ENCODE measurements around the gene NME9.

NME9 gene

GRCh38 chr3:138332472-138333073 lies 2.9 kb upstream of the NME9 start:
- DNase-seq (ENCODE audit: low read depth), result no peak

- DNase-seq (ENCODE audit: low read depth), result no peak
Observed at GRCh38 chr3:138331143-138331894, 1.7 kb upstream of the NME9 start.

- no peak for DNase-seq (ENCODE audit: low read depth)
Observed at GRCh38 chr3:138329984-138330293, 288 bp upstream of the NME9 start.

GRCh38 chr3:138328341-138328740 lies 1.3 kb downstream of the NME9 start:
- no peak for DNase-seq (ENCODE audit: low read depth)

GRCh38 chr3:138327831-138328230 lies 1.8 kb downstream of the NME9 start:
- DNase-seq (ENCODE audit: low read depth), result no peak

GRCh38 chr3:138326866-138327595 lies 2.6 kb downstream of the NME9 start:
- no peak for DNase-seq (ENCODE audit: low read depth)

- no peak for DNase-seq (ENCODE audit: low read depth)
Observed at GRCh38 chr3:138325990-138326389, 3.7 kb downstream of the NME9 start.

GRCh38 chr3:138323971-138324370 lies 5.7 kb downstream of the NME9 start:
- DNase-seq (ENCODE audit: low read depth), result no peak

- no peak for DNase-seq (ENCODE audit: low read depth)
Observed at GRCh38 chr3:138317687-138318086, 12.0 kb downstream of the NME9 start.

GRCh38 chr3:138314751-138315150 lies 14.9 kb downstream of the NME9 start:
- no peak for DNase-seq (ENCODE audit: low read depth)

- no peak for DNase-seq (ENCODE audit: low read depth)
Observed at GRCh38 chr3:138310494-138310893, 19.2 kb downstream of the NME9 start.

GRCh38 chr3:138308783-138309182 lies 20.9 kb downstream of the NME9 start:
- DNase-seq (ENCODE audit: low read depth), result no peak

- no peak for DNase-seq (ENCODE audit: low read depth)
Observed at GRCh38 chr3:138307899-138308298, 21.8 kb downstream of the NME9 start.

- no peak for DNase-seq (ENCODE audit: low read depth)
Observed at GRCh38 chr3:138303474-138303873, 26.2 kb downstream of the NME9 start.

GRCh38 chr3:138300647-138301046 lies 29.0 kb downstream of the NME9 start:
- DNase-seq (ENCODE audit: low read depth), result no peak

GRCh38 chr3:138297876-138298275 lies 31.8 kb downstream of the NME9 start:
- no peak for DNase-seq (ENCODE audit: low read depth)

GRCh38 chr3:138297059-138297607 lies 32.5 kb downstream of the NME9 start:
- no peak for DNase-seq (ENCODE audit: low read depth)

- DNase-seq (ENCODE audit: low read depth), result no peak
Observed at GRCh38 chr3:138296639-138297038, 33.0 kb downstream of the NME9 start.

- DNase-seq (ENCODE audit: low read depth), result no peak
Observed at GRCh38 chr3:138289701-138290100, 40.0 kb downstream of the NME9 start.

- no peak for DNase-seq (ENCODE audit: low read depth)
Observed at GRCh38 chr3:138289260-138289659, 40.4 kb downstream of the NME9 start.

- no peak for DNase-seq (ENCODE audit: low read depth)
Observed at GRCh38 chr3:138284957-138285477, 44.6 kb downstream of the NME9 start.

GRCh38 chr3:138284079-138284478 lies 45.6 kb downstream of the NME9 start:
- no peak for DNase-seq (ENCODE audit: low read depth)

GRCh38 chr3:138282836-138283235 lies 46.8 kb downstream of the NME9 start:
- no peak for DNase-seq (ENCODE audit: low read depth)

Data from stimulated activated CD8-positive, alpha-beta memory T cell treated with anti-CD3 and anti-CD28 coated beads, Interleukin-12 subunit alpha, Interleukin-12 subunit beta, amount 100 ng/mL, for 1 hour (primary cell).